ENCODE data around the gene CPPED1. TPM values are rescaled to one million over a fixed set of nuclear protein-coding genes. Genes with fewer than 3 reads are reported as not detected.

CPPED1 gene
- total RNA-seq, 2 donors from 2014 or later = 14.8 to 38.4 TPM

- peaks cover 9% of the 10 kb centered on the region for H3K9me3 ChIP-seq
- peaks cover 7% of the 10 kb centered on the region for H3K36me3 ChIP-seq
- H3K4me3 ChIP-seq = no peak overlapping the region
- DNase-seq (ENCODE audit: low spot score) (no peak), ATAC-seq (ENCODE audit: insufficient number of reproducible peaks, low FRiP score, low read depth) (no peak)
- no peaks in the 10 kb centered on the region for H3K27me3 ChIP-seq (replicated peaks; ENCODE audit: insufficient read depth)
- no peak overlapping the region for H3K27ac ChIP-seq
- H3K4me1 ChIP-seq (ENCODE audit: control insufficient read depth in 1 of 2, low read depth in 2 of 2) = no peaks in the 10 kb centered on the region
- TF ChIP-seq, protein P1, sequence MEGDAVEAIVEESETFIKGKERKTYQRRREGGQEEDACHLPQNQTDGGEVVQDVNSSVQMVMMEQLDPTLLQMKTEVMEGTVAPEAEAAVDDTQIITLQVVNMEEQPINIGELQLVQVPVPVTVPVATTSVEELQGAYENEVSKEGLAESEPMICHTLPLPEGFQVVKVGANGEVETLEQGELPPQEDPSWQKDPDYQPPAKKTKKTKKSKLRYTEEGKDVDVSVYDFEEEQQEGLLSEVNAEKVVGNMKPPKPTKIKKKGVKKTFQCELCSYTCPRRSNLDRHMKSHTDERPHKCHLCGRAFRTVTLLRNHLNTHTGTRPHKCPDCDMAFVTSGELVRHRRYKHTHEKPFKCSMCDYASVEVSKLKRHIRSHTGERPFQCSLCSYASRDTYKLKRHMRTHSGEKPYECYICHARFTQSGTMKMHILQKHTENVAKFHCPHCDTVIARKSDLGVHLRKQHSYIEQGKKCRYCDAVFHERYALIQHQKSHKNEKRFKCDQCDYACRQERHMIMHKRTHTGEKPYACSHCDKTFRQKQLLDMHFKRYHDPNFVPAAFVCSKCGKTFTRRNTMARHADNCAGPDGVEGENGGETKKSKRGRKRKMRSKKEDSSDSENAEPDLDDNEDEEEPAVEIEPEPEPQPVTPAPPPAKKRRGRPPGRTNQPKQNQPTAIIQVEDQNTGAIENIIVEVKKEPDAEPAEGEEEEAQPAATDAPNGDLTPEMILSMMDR (IDR thresholded peaks at IDR 0.05) = no peak
Observed at GRCh38 chr16:12658506-12658905, 145.2 kb downstream of the CPPED1 start.

- TF ChIP-seq, protein P1 (IDR thresholded peaks at IDR 0.05) = no peak
- Histone ChIP-seq H3K4me1 (ENCODE audit: control insufficient read depth in 1 of 2, low read depth in 2 of 2) (no peaks in the 10 kb centered on the region), H3K27me3 (replicated peaks; ENCODE audit: insufficient read depth) (no peaks in the 10 kb centered on the region), H3K9me3 (peaks cover 9% of the 10 kb centered on the region), H3K27ac (no peak overlapping the region), H3K36me3 (peaks cover 7% of the 10 kb centered on the region), H3K4me3 (no peak overlapping the region)
- no peak for DNase-seq (ENCODE audit: low spot score)
- no peak for ATAC-seq (ENCODE audit: insufficient number of reproducible peaks, low FRiP score, low read depth)
Observed at GRCh38 chr16:12655537-12655936, 148.2 kb downstream of the CPPED1 start.

DNA sequence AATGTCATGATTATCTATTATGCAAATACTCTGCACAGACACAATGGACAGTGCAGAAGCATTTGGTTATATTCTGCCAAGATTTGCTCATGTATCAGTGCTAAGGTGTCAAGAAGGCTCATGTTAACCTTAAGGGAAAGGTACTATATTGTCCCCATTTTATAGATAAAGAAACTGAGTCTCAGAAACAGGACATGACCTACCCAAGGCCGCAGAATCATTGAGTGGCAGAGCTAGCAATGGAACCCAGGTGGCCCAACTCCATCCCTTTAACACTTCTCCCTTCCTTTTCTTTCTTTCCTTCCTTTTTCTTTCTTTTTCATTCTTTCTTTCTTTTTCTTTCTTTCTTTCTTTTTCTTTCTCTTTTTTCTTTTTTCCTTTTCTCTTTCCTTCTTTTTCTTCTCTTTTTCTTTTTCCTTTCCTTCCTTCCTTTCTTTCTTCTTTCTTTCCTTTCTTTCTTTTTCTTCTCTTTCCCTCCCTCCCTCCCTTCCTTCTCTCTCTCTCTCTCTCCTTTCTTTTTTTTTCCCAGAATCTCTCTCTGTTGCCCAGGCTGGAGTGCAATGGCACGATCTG, 149.8 kb downstream of the CPPED1 start:
- no peaks in the 10 kb centered on the region for H3K4me1 ChIP-seq (ENCODE audit: control insufficient read depth in 1 of 2, low read depth in 2 of 2)
- H3K27ac ChIP-seq = no peak overlapping the region
- no peak for DNase-seq (ENCODE audit: low spot score)
- H3K9me3 ChIP-seq = peaks cover 9% of the 10 kb centered on the region
- no peak overlapping the region for H3K4me3 ChIP-seq
- TF ChIP-seq, protein P1 (IDR thresholded peaks at IDR 0.05) = no peak
- no peaks in the 10 kb centered on the region for H3K27me3 ChIP-seq (replicated peaks; ENCODE audit: insufficient read depth)
- no peak for ATAC-seq (ENCODE audit: insufficient number of reproducible peaks, low FRiP score, low read depth)
- H3K36me3 ChIP-seq = no peaks in the 10 kb centered on the region

DNA sequence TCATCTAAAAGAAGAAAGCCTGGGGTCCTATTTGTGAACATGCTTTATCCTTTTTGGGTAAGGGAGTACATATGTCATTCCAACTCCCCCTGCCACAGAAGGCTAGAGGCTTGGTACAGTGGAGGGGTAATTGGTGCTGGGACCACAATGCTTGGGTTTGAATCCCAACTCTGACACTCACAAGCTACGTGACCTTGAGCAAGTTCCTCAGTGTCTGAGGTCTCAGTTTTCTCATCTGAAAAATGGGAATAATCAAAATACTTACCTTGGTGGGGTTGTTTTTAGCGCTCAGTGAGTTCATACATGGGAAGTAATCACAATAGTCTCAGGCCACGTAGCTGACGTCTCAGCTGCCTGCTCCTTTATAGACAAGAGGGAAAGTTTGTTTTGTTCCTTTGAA, 150.8 kb downstream of the CPPED1 start:
- ATAC-seq (ENCODE audit: insufficient number of reproducible peaks, low FRiP score, low read depth) (no peak), DNase-seq (ENCODE audit: low spot score) (no peak)
- peaks cover 5% of the 10 kb centered on the region for H3K9me3 ChIP-seq
- H3K4me1 ChIP-seq (ENCODE audit: control insufficient read depth in 1 of 2, low read depth in 2 of 2) = no peaks in the 10 kb centered on the region
- TF ChIP-seq, protein P1 (IDR thresholded peaks at IDR 0.05) = no peak
- no peaks in the 10 kb centered on the region for H3K27me3 ChIP-seq (replicated peaks; ENCODE audit: insufficient read depth)
- H3K4me3 ChIP-seq = no peak overlapping the region
- no peak overlapping the region for H3K27ac ChIP-seq
- no peaks in the 10 kb centered on the region for H3K36me3 ChIP-seq

DNA sequence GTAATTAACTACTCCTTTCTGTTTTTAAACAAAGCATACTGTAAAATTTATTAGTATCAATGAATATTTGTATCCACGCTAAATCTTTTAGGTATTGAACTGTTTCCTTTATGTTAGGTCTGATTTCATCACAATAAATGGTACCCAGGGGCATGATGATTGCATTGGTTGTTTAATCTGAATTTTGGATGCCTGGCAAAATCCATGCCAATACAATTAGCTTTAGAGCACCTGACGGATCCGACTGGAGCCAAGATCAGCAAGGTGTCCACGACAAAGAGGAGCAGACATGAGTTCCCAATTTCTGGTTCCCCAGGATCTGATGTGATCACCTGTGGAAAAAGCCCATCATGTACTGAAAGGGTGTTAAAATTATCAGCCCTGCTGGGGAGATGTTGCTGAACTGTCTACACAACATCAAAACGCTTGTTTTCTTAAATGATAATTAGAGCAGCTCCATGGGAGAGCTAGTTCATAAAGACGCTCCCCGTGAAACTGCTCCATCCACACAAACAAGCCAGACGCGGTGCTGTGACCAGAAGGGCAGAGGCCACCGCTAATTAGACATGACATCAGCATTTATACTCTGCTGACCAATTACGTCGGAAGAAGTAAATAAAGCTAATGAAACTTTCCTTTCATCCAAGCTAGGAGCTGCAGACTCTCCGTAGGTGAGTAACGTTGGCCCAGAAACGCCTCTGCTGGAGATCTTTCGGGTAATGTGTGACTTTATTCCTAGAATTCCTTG, 151.7 kb downstream of the CPPED1 start:
- ATAC-seq (ENCODE audit: insufficient number of reproducible peaks, low FRiP score, low read depth) = no peak
- DNase-seq (ENCODE audit: low spot score) = no peak
- TF ChIP-seq, protein P1 (IDR thresholded peaks at IDR 0.05) = no peak

More for the DNA sequence above, 151.7 kb downstream of the CPPED1 start:
- no peaks in the 10 kb centered on the region for H3K36me3 ChIP-seq
- no peak overlapping the region for H3K27ac ChIP-seq
- no peaks in the 10 kb centered on the region for H3K27me3 ChIP-seq (replicated peaks; ENCODE audit: insufficient read depth)
- H3K4me3 ChIP-seq = no peak overlapping the region
- no peaks in the 10 kb centered on the region for H3K4me1 ChIP-seq (ENCODE audit: control insufficient read depth in 1 of 2, low read depth in 2 of 2)
- peaks cover 3% of the 10 kb centered on the region for H3K9me3 ChIP-seq
